GM19035 (cell line): ENCODE measurements around the gene SSTR3.
A peak's percentile ranks its signal among the peaks of the same experiment; 100 is the strongest.

Experiments used
- ATAC-seq: cut with Tn5 transposase; IDR thresholded peaks from one replicate; pipeline ENCODE4 v1.9.1; 2021; ENCODE audit not compliant: unreplicated experiment

SSTR3 gene

DNA sequence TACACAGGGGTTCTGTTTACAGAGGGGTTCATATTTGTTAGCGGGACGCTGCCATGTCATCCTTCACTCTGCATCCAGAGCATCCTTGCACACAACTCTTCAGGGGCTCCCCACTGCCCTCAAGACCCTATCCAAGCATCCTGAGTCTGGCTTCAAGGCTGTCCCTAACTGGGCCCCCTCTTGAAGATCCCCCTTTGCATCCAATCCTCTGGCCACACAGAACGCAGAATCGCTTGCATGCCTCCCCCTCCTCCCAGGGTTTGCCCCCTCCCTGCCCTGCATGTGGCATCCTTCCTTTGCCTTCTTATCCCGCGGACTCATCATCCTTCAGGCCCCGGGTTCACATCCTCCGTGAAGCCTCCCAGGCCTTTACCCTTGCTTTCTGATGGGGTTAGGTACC lies 42.9 kb downstream of the SSTR3 start:
- ATAC-seq = no peak

DNA sequence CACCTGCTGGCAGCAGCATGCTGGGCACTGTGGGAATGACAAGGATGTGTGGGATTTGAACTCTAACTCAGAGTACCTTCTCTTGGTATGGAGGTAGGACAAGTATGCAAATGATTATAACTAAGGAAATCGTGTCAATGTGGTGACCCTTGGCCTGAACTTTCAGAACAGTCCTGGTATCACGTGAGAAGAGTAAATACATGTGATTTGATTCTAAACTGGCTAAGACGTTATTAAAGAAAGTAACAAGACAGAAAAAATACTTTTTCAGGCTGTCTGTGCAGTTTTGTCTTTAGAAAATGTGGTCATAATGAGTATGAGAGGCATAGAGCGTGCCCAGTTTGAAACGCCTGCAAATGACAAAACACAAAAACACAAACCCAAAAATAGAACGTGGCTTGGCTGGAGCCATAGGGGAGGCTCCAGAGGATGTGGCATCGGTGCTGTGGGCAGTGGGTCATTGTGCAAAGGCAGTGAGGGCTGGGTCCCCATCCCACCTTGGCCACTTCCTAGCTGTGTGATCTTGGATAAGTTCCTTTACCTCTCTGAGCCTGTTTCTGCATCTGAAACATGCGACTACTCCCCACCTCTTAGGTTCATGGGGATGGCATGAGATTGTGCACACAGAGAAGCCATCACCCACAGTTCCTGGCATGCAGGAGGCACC lies 44.2 kb downstream of the SSTR3 start:
- ATAC-seq = no peak

DNA sequence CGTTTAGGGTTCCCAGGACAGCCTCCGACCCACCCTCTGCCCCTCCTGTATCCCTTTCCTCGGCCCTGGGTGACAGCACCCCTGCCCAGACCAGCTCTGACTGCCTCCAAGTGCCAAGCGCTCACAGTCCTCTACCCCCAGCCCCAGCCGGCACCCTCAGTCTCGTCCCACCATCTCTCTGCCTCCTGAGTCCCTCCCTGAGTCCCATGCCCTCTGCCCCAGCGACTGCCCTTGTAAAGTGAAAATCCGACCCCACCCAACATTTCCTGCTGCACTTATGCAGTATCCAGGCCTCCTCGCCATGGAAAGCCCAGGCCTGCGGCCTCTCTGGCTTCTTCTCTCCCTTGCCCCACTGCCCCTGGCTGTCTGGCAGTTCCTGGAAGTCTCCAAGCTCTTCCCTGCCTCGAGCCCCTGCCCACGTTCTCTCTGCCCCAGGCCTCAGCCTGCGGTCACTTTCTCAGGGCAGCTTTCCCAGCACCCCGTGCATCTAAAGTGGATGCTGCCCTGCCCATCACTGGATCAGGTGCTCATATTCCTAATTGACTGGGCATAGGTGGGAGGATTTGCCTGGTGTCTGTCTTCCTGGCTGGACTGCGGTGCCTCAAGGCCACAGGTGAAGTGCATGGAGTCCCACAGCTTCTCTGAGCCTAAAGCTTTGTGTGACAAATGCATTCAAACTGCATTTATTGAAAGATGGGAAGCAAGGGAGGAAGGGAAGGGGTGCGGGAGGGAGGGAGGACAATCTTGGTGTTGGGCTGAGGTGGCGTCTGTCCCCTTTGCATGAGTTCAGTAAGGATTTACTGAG lies 44.9 kb downstream of the SSTR3 start:
- no peak for ATAC-seq

DNA sequence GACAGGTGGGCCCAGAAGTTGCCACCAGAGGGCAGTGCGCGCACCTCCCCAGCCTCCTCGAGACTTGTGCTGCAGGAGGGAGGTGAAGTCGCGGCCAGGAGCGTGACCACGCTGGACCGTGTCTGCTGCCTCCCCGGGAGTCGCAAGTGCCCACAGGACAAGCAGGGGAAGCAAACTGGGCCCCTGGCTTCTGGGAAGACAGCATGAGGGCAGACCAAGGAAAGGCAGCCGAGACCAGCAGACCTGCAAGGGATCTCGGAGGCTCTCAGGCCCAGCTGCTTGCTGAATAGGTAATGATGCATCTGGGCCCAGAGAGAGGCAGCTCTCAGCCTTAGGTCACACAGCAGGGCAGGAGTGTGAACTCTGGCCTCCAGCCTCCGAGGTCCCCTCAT lies 45.6 kb downstream of the SSTR3 start:
- no peak for ATAC-seq

DNA sequence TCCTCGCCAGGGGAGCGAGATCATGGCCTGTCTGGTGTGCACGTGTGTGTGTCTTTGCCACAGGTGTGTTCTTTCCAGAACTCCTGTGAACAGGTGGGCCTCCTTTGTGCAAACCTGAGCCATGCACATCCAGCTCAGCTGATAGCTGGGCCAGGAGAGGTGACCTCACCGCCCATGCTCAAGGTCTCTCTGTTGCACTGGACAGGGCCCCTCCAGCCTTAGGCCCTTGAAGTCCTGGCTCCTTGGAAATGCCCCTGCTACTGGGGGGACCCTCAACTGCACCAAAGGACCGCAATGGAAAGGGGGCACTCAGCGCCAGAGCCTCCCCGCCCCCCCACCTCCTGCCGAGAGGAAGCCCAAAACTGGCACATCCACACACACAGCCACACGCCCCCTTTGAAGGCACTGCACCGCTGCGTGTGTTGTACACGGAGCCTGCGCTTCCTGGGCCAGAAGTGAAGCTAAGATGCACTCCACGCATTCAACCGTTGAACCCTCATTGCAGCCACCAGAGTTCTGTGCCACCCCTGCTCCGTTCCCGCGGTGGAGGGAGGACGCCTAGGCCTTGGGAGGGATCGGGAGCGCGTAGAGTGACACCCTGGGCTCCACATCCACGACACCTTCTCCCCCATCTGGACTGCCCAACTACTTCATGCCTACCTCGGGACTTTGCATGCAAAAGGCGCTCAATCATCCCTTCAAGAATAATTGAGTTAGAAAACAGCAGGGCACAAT lies 46.2 kb downstream of the SSTR3 start:
- ATAC-seq = no peak

DNA sequence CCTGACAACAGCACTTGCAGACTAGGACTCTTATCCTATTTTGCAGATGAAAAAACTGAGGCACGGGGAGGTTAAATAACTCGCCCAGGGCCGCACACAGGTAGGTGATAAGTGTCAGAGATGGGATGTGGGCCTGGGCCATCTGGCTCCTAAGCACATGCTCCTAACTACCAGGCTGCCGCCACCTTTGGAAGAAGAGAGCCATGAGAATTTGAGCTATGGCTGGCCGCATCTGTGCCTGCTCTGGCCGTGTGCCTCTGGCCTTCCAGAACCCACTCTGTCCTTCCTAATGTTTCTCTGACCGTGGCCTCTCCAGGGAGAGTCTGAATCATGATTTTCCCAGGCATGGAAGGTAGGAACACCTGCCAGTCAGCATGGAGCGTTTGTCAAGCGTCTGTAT lies 47.2 kb downstream of the SSTR3 start:
- ATAC-seq = no peak

DNA sequence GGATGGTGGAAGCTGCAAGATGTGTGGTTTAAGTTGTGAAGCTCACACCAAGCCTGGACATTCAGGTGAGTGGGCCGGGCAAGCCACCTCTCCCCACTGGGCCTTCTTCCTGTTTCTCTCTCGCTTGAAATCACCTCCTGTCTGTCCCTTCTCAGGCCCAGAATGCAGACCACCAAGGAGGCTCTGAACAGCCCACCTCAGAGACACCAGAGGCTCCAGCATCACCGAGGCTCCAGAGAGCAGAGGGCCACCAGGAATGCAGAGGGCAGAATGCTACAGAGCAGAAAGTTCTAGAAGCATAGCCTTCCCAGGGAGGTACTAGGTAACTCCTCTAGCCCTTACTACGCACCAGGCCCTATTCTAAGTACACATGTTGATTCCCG lies 47.8 kb downstream of the SSTR3 start:
- ATAC-seq = no peak

DNA sequence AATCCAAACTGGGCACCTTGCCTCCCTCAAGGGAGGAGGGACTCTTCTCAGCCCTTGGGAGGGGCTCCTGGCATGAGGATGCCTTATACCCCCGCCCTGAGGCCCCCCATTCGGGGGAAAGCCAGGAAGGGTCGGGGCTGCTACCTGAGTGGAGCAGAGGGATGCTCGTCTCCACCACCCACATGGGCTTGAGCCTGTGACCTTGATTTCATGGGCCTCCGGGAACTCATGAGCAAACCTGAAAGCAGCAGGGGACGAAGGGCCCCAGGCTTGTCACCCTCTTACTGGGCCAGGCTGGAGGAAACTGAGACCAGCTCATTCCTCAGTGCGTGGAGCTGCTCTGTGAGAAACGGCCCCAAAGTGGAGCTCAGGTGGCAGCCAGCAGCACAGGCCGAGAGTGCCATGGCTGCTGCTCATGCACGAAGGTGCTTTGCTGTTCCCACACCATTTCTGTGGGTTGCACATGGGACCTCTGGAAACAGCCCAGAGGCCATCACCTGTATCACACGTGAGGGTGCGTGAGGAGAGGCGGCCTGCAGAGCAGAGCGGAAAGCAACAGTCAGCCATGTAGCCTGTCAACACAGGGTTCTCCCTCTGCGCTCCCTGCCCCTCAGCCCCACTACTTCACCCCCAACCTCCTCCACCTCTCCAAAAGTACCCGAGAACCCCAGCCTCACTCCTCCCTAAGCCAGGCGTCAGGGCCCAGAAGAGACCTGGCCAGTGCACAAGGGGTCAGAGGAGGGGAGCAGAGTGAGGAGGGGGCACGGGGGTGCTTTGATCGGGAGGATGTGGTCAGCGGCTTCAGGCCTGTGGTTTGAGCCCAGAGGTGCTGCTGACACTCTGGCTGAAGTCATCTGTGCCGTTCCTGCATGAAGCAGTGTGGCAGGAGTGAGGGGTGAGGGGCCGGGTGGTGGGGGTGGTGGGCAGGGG lies 48.4 kb downstream of the SSTR3 start:
- ATAC-seq = peak; percentile 39

DNA sequence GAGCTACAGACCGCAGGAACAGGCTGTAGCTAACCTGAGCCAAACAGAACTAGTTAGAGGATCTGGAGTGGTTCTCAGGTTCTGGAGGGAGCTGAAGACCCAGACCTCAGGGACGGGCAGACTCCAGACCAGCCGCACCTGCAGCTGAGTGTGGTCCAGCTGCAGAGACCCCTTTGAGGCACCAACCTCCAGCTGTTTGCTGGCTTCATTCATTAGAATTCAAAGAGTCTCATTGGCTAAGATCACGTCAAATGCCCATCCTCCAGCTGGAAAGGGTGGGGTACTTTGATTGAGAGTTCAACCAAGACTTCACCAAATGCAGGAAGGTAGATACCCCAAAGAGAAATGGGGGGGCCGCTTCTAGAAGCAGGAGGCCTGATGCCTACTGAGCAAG lies 49.2 kb downstream of the SSTR3 start:
- ATAC-seq = no peak

DNA sequence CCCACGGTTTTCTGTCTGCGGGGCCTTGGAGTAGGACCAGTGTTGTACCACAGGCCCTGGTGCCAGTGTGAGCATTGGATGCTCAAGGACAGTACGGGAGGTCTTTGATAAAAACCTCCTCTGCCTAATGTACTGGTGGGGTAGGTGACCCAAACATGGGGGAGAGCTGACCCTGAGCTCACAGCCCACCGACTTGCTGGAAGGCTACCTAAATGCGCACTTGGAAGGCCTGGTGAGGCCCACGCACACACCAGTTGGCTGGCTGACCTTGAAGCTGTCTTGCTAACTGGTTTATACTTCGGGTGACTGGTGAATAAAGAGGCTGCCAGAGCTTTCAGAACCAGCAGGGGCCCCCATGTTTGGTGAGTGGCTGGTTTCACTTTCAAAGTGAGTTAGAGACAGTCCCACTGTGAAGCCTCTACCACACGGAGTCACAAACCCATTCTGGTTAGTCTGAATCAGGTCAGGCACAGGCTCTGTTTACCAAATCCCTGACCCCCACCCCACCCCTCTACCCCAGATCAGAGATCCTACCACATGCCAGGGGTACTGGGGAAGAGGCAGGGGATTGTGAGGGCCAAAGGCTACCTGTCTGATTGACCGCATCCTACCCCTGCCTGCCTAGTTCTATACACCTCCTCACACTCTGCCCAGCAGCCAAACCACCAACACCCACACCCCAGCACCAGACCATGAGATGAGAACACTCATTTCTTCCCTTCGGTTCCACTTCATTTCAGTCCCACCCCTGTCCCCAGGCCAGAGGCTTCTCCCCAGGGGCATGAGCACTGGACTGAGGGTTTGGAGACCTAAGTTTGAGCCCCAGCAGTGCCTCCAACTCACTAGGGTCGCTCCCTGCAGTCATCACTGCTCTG lies 49.8 kb downstream of the SSTR3 start:
- ATAC-seq = peak; percentile 58

DNA sequence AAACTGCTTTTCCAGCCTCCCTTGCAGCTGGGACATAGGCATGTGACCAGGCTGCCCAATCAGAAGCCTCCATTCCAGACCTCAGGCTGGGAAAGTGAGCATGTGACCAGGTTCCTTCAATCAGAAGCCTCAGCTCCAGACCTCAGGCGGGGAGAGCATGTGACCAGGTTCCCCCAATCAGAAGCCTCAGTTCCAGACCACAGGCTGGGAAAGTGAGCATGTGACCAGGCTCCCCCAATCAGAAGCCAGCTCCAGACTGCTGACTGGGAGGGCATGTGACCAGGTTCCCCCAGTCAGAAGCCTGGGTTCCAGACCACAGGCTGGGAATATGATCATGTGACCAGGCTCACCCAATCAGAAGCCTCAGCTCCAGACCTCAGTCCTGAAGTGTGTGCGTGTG lies 50.8 kb downstream of the SSTR3 start:
- ATAC-seq = no peak

DNA sequence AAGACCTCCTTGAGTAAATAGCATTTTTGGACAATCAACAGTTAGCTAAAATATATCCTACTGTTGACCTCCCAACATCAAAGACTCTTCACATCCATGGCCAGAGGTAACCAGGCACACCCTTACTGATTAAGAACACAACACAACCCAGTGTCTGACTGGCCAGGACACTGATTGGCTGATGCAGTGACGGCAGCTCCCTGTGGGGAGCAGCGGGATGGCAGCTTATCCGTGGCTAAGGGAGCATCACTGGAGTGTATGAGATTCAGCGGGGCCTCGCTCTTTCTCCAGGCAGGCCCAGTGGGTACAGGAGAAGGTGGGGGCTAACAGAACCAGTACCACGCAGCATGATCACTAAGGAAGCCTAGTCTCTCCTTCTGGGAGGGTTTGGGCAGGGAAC lies 52.2 kb downstream of the SSTR3 start:
- ATAC-seq = no peak

DNA sequence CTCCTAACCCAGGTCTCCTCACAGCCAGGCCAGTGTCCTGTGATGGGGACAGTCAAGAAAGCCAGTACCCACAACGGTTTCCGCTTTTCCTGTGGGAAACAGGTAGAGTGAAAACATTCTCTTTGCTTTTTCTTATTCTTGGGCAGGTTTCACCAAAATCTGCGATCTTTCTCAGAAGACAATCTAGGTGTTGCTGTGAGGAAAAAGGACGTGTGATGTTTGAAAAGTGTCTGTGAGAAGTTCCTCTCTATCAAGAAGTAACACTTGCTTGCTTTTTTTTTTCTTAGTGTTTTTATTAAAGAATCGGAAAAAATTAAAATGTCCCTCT lies 53.4 kb downstream of the SSTR3 start:
- ATAC-seq = no peak

DNA sequence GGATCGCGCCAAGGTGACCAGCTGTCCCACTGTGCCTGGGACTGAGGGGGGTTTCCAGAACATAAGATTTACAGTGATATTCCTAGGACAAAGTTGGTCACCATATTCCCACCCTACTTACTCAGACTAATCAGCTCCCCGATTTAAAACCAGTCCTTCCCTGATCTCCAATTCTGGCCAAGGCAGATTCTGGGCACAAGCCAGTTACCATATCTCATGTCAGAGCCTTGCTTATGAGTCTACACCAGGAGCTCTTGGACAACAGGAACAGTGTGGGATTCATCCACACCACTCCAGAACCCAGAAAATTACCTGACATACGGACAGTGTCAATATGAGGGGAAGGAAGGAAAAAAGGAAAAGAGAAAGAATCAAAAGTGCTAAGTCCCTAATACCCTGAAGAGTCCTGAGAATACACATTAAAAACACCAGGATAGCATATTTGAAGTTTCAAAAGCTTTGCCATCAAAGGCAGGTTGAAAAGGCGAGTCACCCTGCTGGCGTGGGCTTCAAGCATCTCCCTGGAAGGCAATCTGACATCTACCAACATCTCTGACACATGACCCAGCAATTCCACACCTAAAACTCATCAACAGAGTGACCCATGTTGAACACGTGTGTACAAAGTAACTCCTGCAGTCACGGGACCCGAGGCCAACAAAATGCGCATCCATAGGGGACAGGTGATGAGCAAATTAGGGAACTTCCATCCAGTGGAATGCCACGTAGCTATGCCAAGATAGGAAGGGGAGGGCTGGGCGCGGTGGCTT lies 54.6 kb downstream of the SSTR3 start:
- ATAC-seq = no peak

DNA sequence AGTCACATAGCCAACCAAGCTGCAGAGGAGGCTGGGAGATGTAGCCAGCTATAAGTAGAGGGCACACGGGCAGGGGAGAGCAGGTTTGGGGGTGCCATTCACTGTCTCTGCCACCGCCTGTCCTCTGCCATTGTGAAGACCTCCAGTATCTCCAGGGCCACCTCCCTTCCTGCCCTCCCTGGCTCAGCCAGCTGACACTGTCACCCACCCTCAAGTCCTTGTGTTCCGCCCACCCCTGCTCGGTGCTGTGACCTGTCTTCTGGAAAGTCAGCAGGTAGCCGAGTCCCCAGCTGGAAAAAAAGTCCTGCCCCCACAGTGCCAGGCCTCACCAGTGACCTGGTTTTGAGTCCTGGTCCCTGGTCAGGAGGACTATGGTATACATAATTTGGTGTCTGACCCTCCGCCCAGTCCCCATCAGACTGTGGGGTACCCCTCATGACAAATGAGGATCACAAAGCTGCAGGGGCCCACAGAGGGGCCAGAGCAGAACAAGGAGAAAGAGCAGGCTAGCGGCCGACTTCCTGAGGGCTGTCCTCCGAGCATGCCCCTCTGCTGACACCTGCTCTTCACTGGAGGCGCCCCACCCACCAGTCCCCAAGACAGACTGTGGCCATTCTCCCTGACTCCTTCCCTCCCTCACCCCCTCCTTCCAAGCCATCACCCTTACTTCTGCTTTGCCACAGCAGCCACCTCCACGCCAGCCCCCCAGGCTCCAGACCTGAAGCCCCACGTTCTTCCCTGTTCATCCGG lies 55.4 kb downstream of the SSTR3 start:
- ATAC-seq = no peak

DNA sequence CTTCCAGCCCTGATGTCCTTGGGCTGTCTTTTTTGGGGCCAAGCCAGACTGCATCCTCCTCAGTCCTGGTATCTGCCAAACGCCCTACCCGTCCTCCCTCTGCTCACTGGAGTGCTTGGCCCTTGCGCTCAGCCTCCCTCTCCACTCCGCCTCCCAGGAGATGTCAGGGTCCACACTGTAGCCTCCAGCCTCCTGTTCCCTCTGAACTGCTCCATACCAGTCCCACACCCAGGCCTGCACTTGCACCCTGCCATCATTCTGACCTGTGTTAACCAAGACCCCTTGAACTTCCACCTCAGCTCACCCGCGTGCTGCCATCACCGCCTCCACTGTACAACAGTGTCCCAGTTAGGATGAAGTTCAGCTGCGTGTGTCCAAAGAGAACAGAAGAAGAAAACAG lies 56.3 kb downstream of the SSTR3 start:
- ATAC-seq = no peak

DNA sequence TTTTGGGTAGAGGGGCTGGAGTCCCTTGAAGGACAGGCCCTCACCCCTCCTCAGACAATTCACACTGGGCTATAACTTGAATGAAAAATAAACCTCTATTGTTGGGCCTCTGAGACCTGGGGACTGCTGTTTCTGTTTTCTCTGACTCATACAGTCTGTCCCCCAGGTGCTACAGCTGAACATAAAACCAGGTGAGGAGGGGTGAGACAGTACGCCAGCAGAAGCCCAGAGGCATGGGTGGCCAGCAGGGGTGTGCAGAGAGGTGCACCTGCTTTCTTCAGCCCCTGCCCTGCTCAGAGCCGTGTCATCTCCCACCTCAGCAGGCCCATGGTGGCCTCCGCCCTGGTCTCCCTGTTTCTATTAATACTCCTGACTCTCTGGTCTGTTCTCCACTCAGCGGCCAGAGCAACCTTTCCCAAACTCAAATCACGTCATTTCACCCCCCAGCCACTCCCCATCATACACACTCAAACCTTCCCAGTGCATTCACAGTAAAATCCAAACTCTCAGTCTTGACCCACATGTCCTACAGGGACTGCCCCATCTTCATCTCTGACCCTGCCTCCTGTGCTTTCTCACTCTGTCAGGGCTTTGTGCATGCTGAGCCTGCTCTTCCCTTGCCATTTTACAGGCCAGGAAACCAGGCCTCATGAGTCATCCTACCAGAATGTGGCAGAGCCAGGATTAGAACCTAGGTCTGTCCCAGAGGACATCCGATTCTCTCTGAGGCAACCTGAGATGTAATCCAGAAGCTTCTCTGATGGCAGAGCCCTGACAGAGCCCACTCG lies 57.2 kb downstream of the SSTR3 start:
- no peak for ATAC-seq
